ENCODE measurements around the gene PAWR.

The PAWR gene

GRCh38 chr12:79563021-79563740 is 127.6 kb downstream of the PAWR start:
- H3K36me3 ChIP-seq: no peaks in the 10 kb centered on the region
- DNase-seq: no peak
- H3K4me3 ChIP-seq (ENCODE audit: low read depth, low read length): no peak overlapping the region
- no peak overlapping the region for H3K27ac ChIP-seq
- peaks cover 3% of the 10 kb centered on the region for H3K9me3 ChIP-seq (ENCODE audit: severe bottlenecking)
- H3K27me3 ChIP-seq (ENCODE audit: insufficient read depth, low read depth, severe bottlenecking): no peaks in the 10 kb centered on the region
- no peak for TF ChIP-seq CTCF (IDR thresholded peaks at IDR 0.05; ENCODE audit: low read depth, low read length)

GRCh38 chr12:79561401-79562132 is 129.2 kb downstream of the PAWR start:
- H3K27me3 ChIP-seq (ENCODE audit: insufficient read depth, low read depth, severe bottlenecking): no peaks in the 10 kb centered on the region
- TF ChIP-seq CTCF (IDR thresholded peaks at IDR 0.05; ENCODE audit: low read depth, low read length): no peak
- DNase-seq: no peak
- peaks cover 3% of the 10 kb centered on the region for H3K9me3 ChIP-seq (ENCODE audit: severe bottlenecking)
- H3K27ac ChIP-seq: no peak overlapping the region
- no peaks in the 10 kb centered on the region for H3K36me3 ChIP-seq
- H3K4me3 ChIP-seq (ENCODE audit: low read depth, low read length): no peak overlapping the region

- no peak for DNase-seq
- Histone ChIP-seq H3K9me3 (ENCODE audit: severe bottlenecking) (peaks cover 3% of the 10 kb centered on the region), H3K27ac (no peak overlapping the region), H3K27me3 (ENCODE audit: insufficient read depth, low read depth, severe bottlenecking) (no peaks in the 10 kb centered on the region), H3K36me3 (no peaks in the 10 kb centered on the region), H3K4me3 (ENCODE audit: low read depth, low read length) (no peak overlapping the region)
- no peak for TF ChIP-seq CTCF (IDR thresholded peaks at IDR 0.05; ENCODE audit: low read depth, low read length)
Measured at GRCh38 chr12:79560225-79560889, 130.4 kb downstream of the PAWR start.

DNA sequence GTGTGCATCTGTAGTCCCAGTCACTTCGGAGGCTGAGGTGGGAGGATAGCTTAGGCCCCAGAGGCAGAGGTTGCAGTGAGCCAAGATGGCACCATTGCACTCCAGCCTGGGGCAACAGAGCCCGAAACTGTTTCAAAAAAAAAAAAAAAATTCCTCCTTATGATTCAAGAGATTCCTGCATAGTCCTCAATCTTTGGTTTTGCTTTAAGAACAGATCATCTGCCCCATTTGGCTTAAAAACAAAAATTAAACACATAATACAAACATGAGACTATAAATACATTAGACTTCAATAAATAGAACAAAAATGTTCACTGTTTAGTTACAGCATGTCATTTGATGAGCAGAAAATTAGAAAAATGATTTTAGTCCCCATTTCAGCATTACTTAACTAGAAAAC is 131.2 kb downstream of the PAWR start:
- Histone ChIP-seq H3K27ac (no peak overlapping the region), H3K9me3 (ENCODE audit: severe bottlenecking) (no peaks in the 10 kb centered on the region)

DNA sequence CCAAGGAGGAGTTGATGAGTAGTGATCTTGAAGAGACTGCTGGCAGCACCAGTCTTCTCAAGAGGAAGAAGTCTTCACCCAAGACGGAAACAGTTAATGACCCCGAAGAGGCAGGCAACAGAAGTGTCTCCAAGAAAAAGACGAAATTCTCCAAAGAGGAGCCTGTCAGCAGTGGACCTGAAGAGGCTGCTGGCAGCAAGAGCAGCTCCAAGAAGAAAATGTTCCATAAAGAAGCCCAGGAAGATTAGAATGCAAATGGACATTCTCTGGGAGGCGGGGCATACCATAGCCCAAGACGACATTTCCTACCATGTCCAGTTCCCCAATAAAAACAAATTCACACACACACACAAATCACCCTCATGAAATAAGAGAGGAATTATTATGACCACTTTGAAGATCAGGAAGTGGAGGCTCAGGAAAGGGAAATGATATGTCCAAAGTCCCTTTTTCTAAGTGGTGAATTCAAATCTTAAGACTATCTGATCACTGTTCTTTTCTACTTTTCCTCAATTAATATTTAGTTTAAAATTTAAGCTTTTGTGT is 131.8 kb downstream of the PAWR start:
- TF ChIP-seq CTCF (IDR thresholded peaks at IDR 0.05; ENCODE audit: low read depth, low read length): no peak
- no peaks in the 10 kb centered on the region for H3K36me3 ChIP-seq

More for the DNA sequence above, 131.2 kb downstream of the PAWR start:
- H3K36me3 ChIP-seq: no peaks in the 10 kb centered on the region
- no peaks in the 10 kb centered on the region for H3K27me3 ChIP-seq (ENCODE audit: insufficient read depth, low read depth, severe bottlenecking)
- no peak for TF ChIP-seq CTCF (IDR thresholded peaks at IDR 0.05; ENCODE audit: low read depth, low read length)
- no peak for DNase-seq
- H3K4me3 ChIP-seq (ENCODE audit: low read depth, low read length): no peak overlapping the region

More for the DNA sequence above, 131.8 kb downstream of the PAWR start:
- Histone ChIP-seq H3K27ac (no peak overlapping the region), H3K9me3 (ENCODE audit: severe bottlenecking) (no peaks in the 10 kb centered on the region), H3K27me3 (ENCODE audit: insufficient read depth, low read depth, severe bottlenecking) (no peaks in the 10 kb centered on the region), H3K4me3 (ENCODE audit: low read depth, low read length) (no peak overlapping the region)
- no peak for DNase-seq
